Esophagus muscularis mucosa (tissue), 4 donors: ENCODE measurements around the gene STK35.

ENCODE experiments used
- CTCF ChIP-seq, 3 experiments: fragments of 200-600 bp in 2 of 3; fragments of 450-650 bp in 1 of 3; sonication (generic) in 2 of 3; IDR thresholded peaks; one replicate each; pipeline ENCODE4 v1.5.1; 2017 to 2019; ENCODE audit warnings: antibody characterized with exemption in 3 of 3, mild to moderate bottlenecking in 2 of 3, moderate library complexity in 1 of 3
- EP300 ChIP-seq: sonication (generic); formaldehyde crosslinking; IDR thresholded peaks from one replicate; pipeline ENCODE4 v1.6.1; 2017; ENCODE audit warnings: antibody characterized with exemption
- POLR2A ChIP-seq: fragments of 450-650 bp; IDR thresholded peaks from one replicate; pipeline ENCODE4 v1.6.1; 2017; ENCODE audit warnings: antibody characterized with exemption, moderate library complexity, mild to moderate bottlenecking, low read depth
- POLR2AphosphoS5 ChIP-seq, 2 donors: sonication (generic); formaldehyde crosslinking; IDR thresholded peaks; one replicate each; pipeline ENCODE4 v1.6.1; 2017; ENCODE audit warnings: antibody characterized with exemption in 2 of 2

GRCh38 chr20:2108498-2108897 is 6.9 kb downstream of the STK35 start:
- no peak for TF ChIP-seq POLR2A
- TF ChIP-seq CTCF (IDR thresholded peaks at IDR 0.05): no peak
- TF ChIP-seq POLR2AphosphoS5 (IDR thresholded peaks at IDR 0.05): no peak
- TF ChIP-seq EP300: no peak
